ENCODE measurements around the gene MAS1. TPM values are rescaled to one million over a fixed set of nuclear protein-coding genes. Genes with fewer than 3 reads are reported as not detected.

Gene MAS1
- total RNA-seq, 1 experiment from 2014 or later: not detected

DNA sequence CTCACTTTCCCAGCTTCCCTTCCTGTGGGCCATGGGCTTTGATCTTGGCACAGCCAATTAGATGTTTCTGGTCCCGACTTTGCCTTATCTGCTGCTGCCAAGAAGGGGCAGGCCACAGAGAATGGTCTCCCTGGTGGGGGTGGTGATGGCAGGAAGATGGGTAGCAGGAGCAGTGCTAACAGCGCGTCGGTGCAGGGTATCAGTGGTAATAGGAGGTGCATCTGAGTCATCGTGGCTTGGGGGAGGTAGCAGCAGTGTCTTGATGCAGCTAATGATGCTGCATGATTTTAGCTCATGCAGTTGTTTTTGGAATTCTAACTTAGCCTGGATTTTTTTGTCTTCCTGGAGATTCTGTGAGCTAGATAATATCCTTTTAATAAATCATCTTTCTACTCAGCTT lies 18.9 kb upstream of the MAS1 start:
- Histone ChIP-seq H3K27ac (ENCODE audit: low read length) (no peak overlapping the region), H3K4me3 (ENCODE audit: low read depth in 2 of 2, low read length in 2 of 2) (no peak overlapping the region), H3K27me3 (ENCODE audit: control insufficient read depth, insufficient read depth, low read length) (no peaks in the 10 kb centered on the region), H3K36me3 (ENCODE audit: control insufficient read depth, insufficient read depth, low read length) (no peaks in the 10 kb centered on the region), H3K4me1 (ENCODE audit: control insufficient read depth, insufficient read depth, low read length) (no peaks in the 10 kb centered on the region), H3K9me3 (ENCODE audit: control insufficient read depth, insufficient read depth, low read depth, low read length) (no peaks in the 10 kb centered on the region)
- CTCF ChIA-PET: interaction anchor here (0.6 kb wide), 1 partner anchor 170 kb away, joined by 3 read pairs; no protein-coding TSS in a partner anchor
- BruUV-seq (replicated peaks): no TSS peak
- no peak for TF ChIP-seq TCF7L2 (IDR thresholded peaks at IDR 0.05; ENCODE audit: low read depth, low read length)
- TF ChIP-seq, protein P1, sequence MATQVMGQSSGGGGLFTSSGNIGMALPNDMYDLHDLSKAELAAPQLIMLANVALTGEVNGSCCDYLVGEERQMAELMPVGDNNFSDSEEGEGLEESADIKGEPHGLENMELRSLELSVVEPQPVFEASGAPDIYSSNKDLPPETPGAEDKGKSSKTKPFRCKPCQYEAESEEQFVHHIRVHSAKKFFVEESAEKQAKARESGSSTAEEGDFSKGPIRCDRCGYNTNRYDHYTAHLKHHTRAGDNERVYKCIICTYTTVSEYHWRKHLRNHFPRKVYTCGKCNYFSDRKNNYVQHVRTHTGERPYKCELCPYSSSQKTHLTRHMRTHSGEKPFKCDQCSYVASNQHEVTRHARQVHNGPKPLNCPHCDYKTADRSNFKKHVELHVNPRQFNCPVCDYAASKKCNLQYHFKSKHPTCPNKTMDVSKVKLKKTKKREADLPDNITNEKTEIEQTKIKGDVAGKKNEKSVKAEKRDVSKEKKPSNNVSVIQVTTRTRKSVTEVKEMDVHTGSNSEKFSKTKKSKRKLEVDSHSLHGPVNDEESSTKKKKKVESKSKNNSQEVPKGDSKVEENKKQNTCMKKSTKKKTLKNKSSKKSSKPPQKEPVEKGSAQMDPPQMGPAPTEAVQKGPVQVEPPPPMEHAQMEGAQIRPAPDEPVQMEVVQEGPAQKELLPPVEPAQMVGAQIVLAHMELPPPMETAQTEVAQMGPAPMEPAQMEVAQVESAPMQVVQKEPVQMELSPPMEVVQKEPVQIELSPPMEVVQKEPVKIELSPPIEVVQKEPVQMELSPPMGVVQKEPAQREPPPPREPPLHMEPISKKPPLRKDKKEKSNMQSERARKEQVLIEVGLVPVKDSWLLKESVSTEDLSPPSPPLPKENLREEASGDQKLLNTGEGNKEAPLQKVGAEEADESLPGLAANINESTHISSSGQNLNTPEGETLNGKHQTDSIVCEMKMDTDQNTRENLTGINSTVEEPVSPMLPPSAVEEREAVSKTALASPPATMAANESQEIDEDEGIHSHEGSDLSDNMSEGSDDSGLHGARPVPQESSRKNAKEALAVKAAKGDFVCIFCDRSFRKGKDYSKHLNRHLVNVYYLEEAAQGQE (IDR thresholded peaks at IDR 0.05; ENCODE audit: insufficient read depth in 1 of 2, low read depth in 2 of 2, low read length in 1 of 2): no peak
- ATAC-seq (no peak), DNase-seq (ENCODE audit: low read depth, low spot score) (no peak)
- in situ Hi-C loops (cut with HindIII; ENCODE audit: low pct_unique_long_range_greater_than_20kb, low sequenced_read_pairs): no loop called here
- POLR2A ChIA-PET: no interaction called here
- intact Hi-C loops (cut with micrococcal nuclease; ENCODE audit: unreplicated experiment): no loop called here

DNA sequence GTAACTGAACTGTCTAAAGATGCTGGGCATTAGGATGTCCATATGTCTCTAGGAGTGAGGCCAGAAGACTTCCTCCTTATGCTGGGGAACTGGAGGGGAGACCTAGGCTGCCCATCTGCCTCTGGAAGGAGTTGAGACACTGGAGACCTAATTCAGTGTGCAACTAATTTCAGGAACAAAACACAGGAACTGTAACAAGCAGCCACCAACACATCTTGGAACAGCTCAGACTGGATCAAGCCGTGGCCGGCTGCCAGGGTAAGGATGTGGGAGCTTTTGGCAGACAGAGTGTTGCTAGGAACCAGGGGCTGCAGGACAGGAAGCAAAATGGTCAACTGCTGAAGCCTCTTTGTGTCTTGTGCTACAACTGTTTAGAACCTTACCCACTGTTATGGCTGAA lies 16.4 kb upstream of the MAS1 start:
- no peak for DNase-seq (ENCODE audit: low read depth, low spot score)
- no TSS peak for BruUV-seq (replicated peaks)
- H3K27me3 ChIP-seq (ENCODE audit: control insufficient read depth, insufficient read depth, low read length): no peaks in the 10 kb centered on the region
- no peaks in the 10 kb centered on the region for H3K9me3 ChIP-seq (ENCODE audit: control insufficient read depth, insufficient read depth, low read depth, low read length)
- no peaks in the 10 kb centered on the region for H3K4me1 ChIP-seq (ENCODE audit: control insufficient read depth, insufficient read depth, low read length)
- ChIA-PET POLR2A (no interaction called here), CTCF (no interaction called here)
- TF ChIP-seq, protein P2, sequence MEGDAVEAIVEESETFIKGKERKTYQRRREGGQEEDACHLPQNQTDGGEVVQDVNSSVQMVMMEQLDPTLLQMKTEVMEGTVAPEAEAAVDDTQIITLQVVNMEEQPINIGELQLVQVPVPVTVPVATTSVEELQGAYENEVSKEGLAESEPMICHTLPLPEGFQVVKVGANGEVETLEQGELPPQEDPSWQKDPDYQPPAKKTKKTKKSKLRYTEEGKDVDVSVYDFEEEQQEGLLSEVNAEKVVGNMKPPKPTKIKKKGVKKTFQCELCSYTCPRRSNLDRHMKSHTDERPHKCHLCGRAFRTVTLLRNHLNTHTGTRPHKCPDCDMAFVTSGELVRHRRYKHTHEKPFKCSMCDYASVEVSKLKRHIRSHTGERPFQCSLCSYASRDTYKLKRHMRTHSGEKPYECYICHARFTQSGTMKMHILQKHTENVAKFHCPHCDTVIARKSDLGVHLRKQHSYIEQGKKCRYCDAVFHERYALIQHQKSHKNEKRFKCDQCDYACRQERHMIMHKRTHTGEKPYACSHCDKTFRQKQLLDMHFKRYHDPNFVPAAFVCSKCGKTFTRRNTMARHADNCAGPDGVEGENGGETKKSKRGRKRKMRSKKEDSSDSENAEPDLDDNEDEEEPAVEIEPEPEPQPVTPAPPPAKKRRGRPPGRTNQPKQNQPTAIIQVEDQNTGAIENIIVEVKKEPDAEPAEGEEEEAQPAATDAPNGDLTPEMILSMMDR (IDR thresholded peaks at IDR 0.05): no peak
- TF ChIP-seq, protein P1 (IDR thresholded peaks at IDR 0.05; ENCODE audit: insufficient read depth in 1 of 2, low read depth in 2 of 2, low read length in 1 of 2): no peak
- TF ChIP-seq SIN3A (IDR thresholded peaks at IDR 0.05; ENCODE audit: borderline replicate concordance, insufficient read depth, low read depth, low read length) (no peak), POLR2AphosphoS5 (IDR thresholded peaks at IDR 0.05; ENCODE audit: low read depth, low read length) (no peak), TCF7L2 (IDR thresholded peaks at IDR 0.05; ENCODE audit: low read depth, low read length) (no peak)
- H3K36me3 ChIP-seq (ENCODE audit: control insufficient read depth, insufficient read depth, low read length): no peaks in the 10 kb centered on the region
- no peak overlapping the region for H3K4me3 ChIP-seq (ENCODE audit: low read depth in 2 of 2, low read length in 2 of 2)
- in situ Hi-C loops (cut with HindIII; ENCODE audit: low pct_unique_long_range_greater_than_20kb, low sequenced_read_pairs) (no loop called here), intact Hi-C loops (cut with micrococcal nuclease; ENCODE audit: unreplicated experiment) (no loop called here)
- no peak for ATAC-seq
- H3K27ac ChIP-seq (ENCODE audit: low read length): no peak overlapping the region
